ENCODE data around the gene SORCS2. TPM values are rescaled to one million over a fixed set of nuclear protein-coding genes. Genes with fewer than 3 reads are reported as not detected.

Gene SORCS2
- polyA plus RNA-seq, 3 donors, result 0.46 to 0.55 TPM; not detected in 1

DNA sequence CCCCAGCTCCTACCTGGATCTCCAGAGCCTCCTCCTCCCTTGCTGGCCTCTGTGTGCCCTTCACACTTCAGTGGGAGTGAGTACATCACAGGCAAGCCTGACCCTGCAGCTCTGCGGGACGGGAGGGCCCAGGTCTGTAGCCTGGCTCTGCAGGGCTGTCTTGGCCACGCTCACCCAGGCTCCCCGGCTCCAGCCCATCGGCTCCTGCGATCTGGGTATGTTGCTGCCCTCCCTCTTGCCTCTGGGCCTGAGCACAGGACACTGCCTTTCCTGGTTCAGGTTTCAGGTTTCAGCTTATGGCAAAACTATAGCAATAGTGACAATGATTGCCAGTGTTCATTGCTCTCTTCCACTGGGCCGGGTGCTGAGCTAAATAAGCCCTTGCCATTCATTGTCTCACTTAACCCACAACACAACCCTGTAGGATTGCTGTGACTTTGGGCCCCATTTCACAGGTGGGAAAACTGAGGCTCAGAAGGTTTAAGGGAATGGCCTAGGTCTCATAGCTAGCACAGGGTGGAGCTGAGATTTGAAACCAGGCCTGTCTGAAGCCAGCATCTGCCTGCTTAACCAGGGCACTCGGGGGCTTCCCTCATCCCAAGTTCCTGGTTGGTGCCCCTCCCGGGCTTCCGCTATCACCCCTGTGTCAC, 44.6 kb upstream of the SORCS2 start:
- WGBS (ENCODE audit: insufficient coverage), result 87% methylated on average over 10 of the region's 10 CpGs
- Mint-ChIP-seq H3K4me1 (no peaks in the 10 kb centered on the region), H3K4me3 (no peak overlapping the region), H3K36me3 (no peaks in the 10 kb centered on the region), H3K27me3 (ENCODE audit: low read depth in 3 of 3) (peaks cover 8 to 13% (median 11%) of the 10 kb centered on the region in 3 donors), H3K9me3 (peaks cover 0 to 3% (median 0%) of the 10 kb centered on the region in 7 donors), H3K27ac (peak overlapping the region in 1 of 7 donors; percentile 28)
- no peaks in the 10 kb centered on the region for H3K36me3 ChIP-seq (replicated peaks in 1 of 2; ENCODE audit: control insufficient read depth in 1 of 2, insufficient read depth in 2 of 2, low read length in 2 of 2)
- no peak overlapping the region for H3K4me2 ChIP-seq (replicated peaks; ENCODE audit: extremely low read depth, low read length, poor library complexity, severe bottlenecking)
- no peak for DNase-seq
- H3K9me3 ChIP-seq (replicated peaks in 1 of 2; ENCODE audit: control insufficient read depth in 1 of 2, insufficient read depth in 1 of 2, low read length in 2 of 2), result no peaks in the 10 kb centered on the region
- no peaks in the 10 kb centered on the region for H3K4me1 ChIP-seq (ENCODE audit: control insufficient read depth in 1 of 2, insufficient read depth in 2 of 2, low read length in 2 of 2)
- H2AFZ ChIP-seq (ENCODE audit: insufficient read depth, low read depth, low read length, poor library complexity, severe bottlenecking), result no peak overlapping the region
- TF ChIP-seq, protein P1, sequence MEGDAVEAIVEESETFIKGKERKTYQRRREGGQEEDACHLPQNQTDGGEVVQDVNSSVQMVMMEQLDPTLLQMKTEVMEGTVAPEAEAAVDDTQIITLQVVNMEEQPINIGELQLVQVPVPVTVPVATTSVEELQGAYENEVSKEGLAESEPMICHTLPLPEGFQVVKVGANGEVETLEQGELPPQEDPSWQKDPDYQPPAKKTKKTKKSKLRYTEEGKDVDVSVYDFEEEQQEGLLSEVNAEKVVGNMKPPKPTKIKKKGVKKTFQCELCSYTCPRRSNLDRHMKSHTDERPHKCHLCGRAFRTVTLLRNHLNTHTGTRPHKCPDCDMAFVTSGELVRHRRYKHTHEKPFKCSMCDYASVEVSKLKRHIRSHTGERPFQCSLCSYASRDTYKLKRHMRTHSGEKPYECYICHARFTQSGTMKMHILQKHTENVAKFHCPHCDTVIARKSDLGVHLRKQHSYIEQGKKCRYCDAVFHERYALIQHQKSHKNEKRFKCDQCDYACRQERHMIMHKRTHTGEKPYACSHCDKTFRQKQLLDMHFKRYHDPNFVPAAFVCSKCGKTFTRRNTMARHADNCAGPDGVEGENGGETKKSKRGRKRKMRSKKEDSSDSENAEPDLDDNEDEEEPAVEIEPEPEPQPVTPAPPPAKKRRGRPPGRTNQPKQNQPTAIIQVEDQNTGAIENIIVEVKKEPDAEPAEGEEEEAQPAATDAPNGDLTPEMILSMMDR (IDR thresholded peaks at IDR 0.05), result no peak
- H4K20me1 ChIP-seq (ENCODE audit: insufficient read depth, low read length), result no peaks in the 10 kb centered on the region
- intact Hi-C loops (cut with micrococcal nuclease), result no loop called here
- no peak overlapping the region for H3K9ac ChIP-seq (ENCODE audit: insufficient read depth, low read length, poor library complexity, severe bottlenecking)
- no peaks in the 10 kb centered on the region for H3K79me2 ChIP-seq (ENCODE audit: insufficient read depth, low read length)
- H3K27me3 ChIP-seq (ENCODE audit: control insufficient read depth in 2 of 2, insufficient read depth in 2 of 2, low read length in 2 of 2), result no peaks in the 10 kb centered on the region
- no peak overlapping the region for H3K4me3 ChIP-seq (replicated peaks in 1 of 3; ENCODE audit: low read depth in 2 of 3, low read length in 3 of 3)
- H3K27ac ChIP-seq (ENCODE audit: low read depth in 1 of 2, low read length in 2 of 2), result no peak overlapping the region

GRCh38 chr4:7148337-7148736, 44.0 kb upstream of the SORCS2 start:
- peaks cover 8 to 11% (median 9%) of the 10 kb centered on the region in 3 donors for H3K27me3 Mint-ChIP-seq (ENCODE audit: low read depth in 3 of 3)
- WGBS (ENCODE audit: insufficient coverage), result 94% methylated on average over 6 of the region's 13 CpGs
- Histone ChIP-seq H3K4me3 (replicated peaks in 1 of 3; ENCODE audit: low read depth in 2 of 3, low read length in 3 of 3) (no peak overlapping the region), H3K79me2 (ENCODE audit: insufficient read depth, low read length) (no peaks in the 10 kb centered on the region), H3K4me1 (ENCODE audit: control insufficient read depth in 1 of 2, insufficient read depth in 2 of 2, low read length in 2 of 2) (no peaks in the 10 kb centered on the region), H2AFZ (ENCODE audit: insufficient read depth, low read depth, low read length, poor library complexity, severe bottlenecking) (no peak overlapping the region), H3K9ac (ENCODE audit: insufficient read depth, low read length, poor library complexity, severe bottlenecking) (no peak overlapping the region), H3K4me2 (replicated peaks; ENCODE audit: extremely low read depth, low read length, poor library complexity, severe bottlenecking) (no peak overlapping the region), H3K9me3 (replicated peaks in 1 of 2; ENCODE audit: control insufficient read depth in 1 of 2, insufficient read depth in 1 of 2, low read length in 2 of 2) (no peaks in the 10 kb centered on the region), H3K27ac (ENCODE audit: low read depth in 1 of 2, low read length in 2 of 2) (no peak overlapping the region), H3K36me3 (replicated peaks in 1 of 2; ENCODE audit: control insufficient read depth in 1 of 2, insufficient read depth in 2 of 2, low read length in 2 of 2) (no peaks in the 10 kb centered on the region), H4K20me1 (ENCODE audit: insufficient read depth, low read length) (no peaks in the 10 kb centered on the region), H3K27me3 (ENCODE audit: control insufficient read depth in 2 of 2, insufficient read depth in 2 of 2, low read length in 2 of 2) (no peaks in the 10 kb centered on the region)
- no peak for DNase-seq
- peaks cover 0 to 3% (median 0%) of the 10 kb centered on the region in 7 donors for H3K9me3 Mint-ChIP-seq
- TF ChIP-seq, protein P1 (IDR thresholded peaks at IDR 0.05), result no peak
- no peaks in the 10 kb centered on the region for H3K4me1 Mint-ChIP-seq
- H3K36me3 Mint-ChIP-seq, result no peaks in the 10 kb centered on the region
- H3K4me3 Mint-ChIP-seq, result no peak overlapping the region
- H3K27ac Mint-ChIP-seq, result peak overlapping the region in 1 of 7 donors; percentile 28
- intact Hi-C loops (cut with micrococcal nuclease), result no loop called here

All from CD14-positive monocyte (primary cell).